ENCODE data around the gene NME7.
"Not testable (repeated sequence)": the region's sequence is repeated elsewhere in the genome, so short reads cannot be mapped to it uniquely, and the experiment has no call there.

Gene NME7

GRCh38 chr1:169235568-169235967 is 132.0 kb downstream of the NME7 start:
- DNase-seq, result no peak

GRCh38 chr1:169234780-169235179 is 132.8 kb downstream of the NME7 start:
- DNase-seq, result no peak

- no peak for DNase-seq
Measured at GRCh38 chr1:169217636-169218035, 150.0 kb downstream of the NME7 start.

GRCh38 chr1:169214598-169214997 is 153.0 kb downstream of the NME7 start:
- no peak for DNase-seq

- DNase-seq, result no peak
Measured at GRCh38 chr1:169212088-169212487, 155.5 kb downstream of the NME7 start.

- DNase-seq, result no peak
Measured at GRCh38 chr1:169207797-169208520, 159.6 kb downstream of the NME7 start.

- no peak for DNase-seq
Measured at GRCh38 chr1:169204157-169204556, 163.4 kb downstream of the NME7 start.

- no peak for DNase-seq
Measured at GRCh38 chr1:169202791-169203665, 164.6 kb downstream of the NME7 start.

- DNase-seq, result no peak
Measured at GRCh38 chr1:169201084-169201619, 166.4 kb downstream of the NME7 start.

- DNase-seq, result no peak
Measured at GRCh38 chr1:169200319-169200718, 167.3 kb downstream of the NME7 start.

- peak in 1 of 51 donors; percentile 22 for DNase-seq
Measured at GRCh38 chr1:169196581-169196980, 171.0 kb downstream of the NME7 start.

- no peak for DNase-seq
Measured at GRCh38 chr1:169196161-169196560, 171.4 kb downstream of the NME7 start.

- DNase-seq, result no peak
Measured at GRCh38 chr1:169193191-169193850, 174.3 kb downstream of the NME7 start.

GRCh38 chr1:169186106-169186505 is 181.5 kb downstream of the NME7 start:
- no peak for DNase-seq

- DNase-seq, result no peak
Measured at GRCh38 chr1:169184812-169185211, 182.8 kb downstream of the NME7 start.

- no peak for DNase-seq
Measured at GRCh38 chr1:169180174-169180573, 187.4 kb downstream of the NME7 start.

- DNase-seq, result not testable (repeated sequence)
Measured at GRCh38 chr1:169179431-169179830, 188.2 kb downstream of the NME7 start.

- DNase-seq, result no peak
Measured at GRCh38 chr1:169175461-169175860, 192.1 kb downstream of the NME7 start.

GRCh38 chr1:169163059-169163458 is 204.5 kb downstream of the NME7 start:
- peak in 2 of 51 donors; percentile 1 to 32 for DNase-seq

- no peak for DNase-seq
Measured at GRCh38 chr1:169161496-169162194, 206.0 kb downstream of the NME7 start.

- DNase-seq, result peak in 1 of 51 donors; percentile 15
Measured at GRCh38 chr1:169160845-169161495, 206.6 kb downstream of the NME7 start.
